ENCODE measurements around the gene CUX1. TPM values are rescaled to one million over a fixed set of nuclear protein-coding genes. Genes with fewer than 3 reads are reported as not detected.

CUX1 gene
- polyA plus RNA-seq, 3 donors: 22.4 to 47.5 (median 40.9) TPM

GRCh38 chr7:102197161-102197560 is 379.7 kb downstream of the CUX1 start:
- no peak overlapping the region for H3K27ac ChIP-seq (ENCODE audit: low read depth, low read length)
- 95 to 96% (median 95%) methylated on average over 17 of the region's 17 CpGs for whole genome bisulfite sequencing, 3 donors

- H3K27ac ChIP-seq (ENCODE audit: low read depth, low read length): no peak overlapping the region
- WGBS, 3 donors: 83 to 94% (median 94%) methylated on average over 12 of the region's 12 CpGs
Measured at GRCh38 chr7:102197599-102197998, 380.2 kb downstream of the CUX1 start.

DNA sequence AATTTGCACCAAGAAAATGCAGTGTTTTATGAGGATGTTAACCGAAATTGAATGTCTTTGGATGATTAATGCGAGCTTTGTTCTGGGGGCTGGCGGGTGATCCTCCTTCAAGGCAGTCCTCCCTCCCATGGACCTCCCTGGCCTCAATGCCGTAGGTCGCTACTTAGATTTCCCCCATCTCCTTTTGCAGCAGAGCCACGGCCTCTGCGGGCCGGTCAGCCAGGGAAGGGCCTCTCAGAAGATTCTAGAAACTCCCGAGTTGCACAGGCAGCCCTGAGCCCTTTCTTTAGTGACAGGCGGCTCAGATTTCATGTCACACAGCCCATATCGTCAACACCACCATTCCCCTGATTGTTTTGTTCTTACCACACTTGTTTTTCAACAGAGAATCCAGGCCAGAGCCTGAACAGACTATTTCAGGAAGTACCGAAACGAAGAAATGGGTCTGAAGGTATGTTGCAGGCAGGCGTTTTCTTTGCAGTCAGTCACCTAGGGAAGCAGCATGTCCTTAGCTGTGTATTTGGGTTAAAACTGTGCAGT is 381.1 kb downstream of the CUX1 start:
- no peak overlapping the region for H3K27ac ChIP-seq (ENCODE audit: low read depth, low read length)
- WGBS, 3 donors: 89 to 90% (median 89%) methylated on average over 14 of the region's 14 CpGs

- WGBS, 3 donors: 93 to 97% (median 94%) methylated on average over 27 of the region's 27 CpGs
Measured at GRCh38 chr7:102201576-102201975, 384.1 kb downstream of the CUX1 start.

GRCh38 chr7:102202556-102202955 is 385.1 kb downstream of the CUX1 start:
- WGBS, 3 donors: 87 to 95% (median 92%) methylated on average over 6 of the region's 6 CpGs
- H3K27ac ChIP-seq (ENCODE audit: low read depth, low read length): no peak overlapping the region

More at GRCh38 chr7:102201576-102201975, 384.1 kb downstream of the CUX1 start:
- no peak overlapping the region for H3K27ac ChIP-seq (ENCODE audit: low read depth, low read length)

- no peak overlapping the region for H3K27ac ChIP-seq (ENCODE audit: low read depth, low read length)
- WGBS, 3 donors: 77 to 90% (median 85%) methylated on average over 12 of the region's 12 CpGs
Measured at GRCh38 chr7:102203218-102203617, 385.8 kb downstream of the CUX1 start.

- no peak overlapping the region for H3K27ac ChIP-seq (ENCODE audit: low read depth, low read length)
- WGBS, 3 donors: 93 to 96% (median 96%) methylated on average over 16 of the region's 16 CpGs
Measured at GRCh38 chr7:102204212-102204611, 386.8 kb downstream of the CUX1 start.

GRCh38 chr7:102205915-102206314 is 388.5 kb downstream of the CUX1 start:
- no peak overlapping the region for H3K27ac ChIP-seq (ENCODE audit: low read depth, low read length)
- 93 to 97% (median 96%) methylated on average over 15 of the region's 15 CpGs for WGBS, 3 donors

DNA sequence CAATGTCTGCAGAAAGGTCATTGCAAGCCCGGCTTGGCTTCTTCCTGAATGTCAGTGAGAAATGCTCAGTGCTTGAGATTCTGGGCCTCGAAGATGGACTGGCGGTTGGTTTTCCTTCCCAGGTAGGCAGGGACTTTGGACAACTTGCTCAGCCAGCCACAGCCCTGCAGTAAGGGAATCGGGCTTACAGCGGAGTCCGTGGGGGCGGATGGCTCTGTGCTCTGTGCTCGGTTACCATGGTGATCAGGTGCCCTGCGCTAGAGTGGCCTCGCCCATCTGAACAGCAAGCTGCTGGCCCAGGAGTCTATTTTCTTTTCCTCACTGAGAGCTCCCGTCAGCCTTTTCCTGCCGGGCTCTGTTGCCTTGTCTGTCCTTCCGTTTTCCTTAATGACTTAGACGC is 391.4 kb downstream of the CUX1 start:
- no peak overlapping the region for H3K27ac ChIP-seq (ENCODE audit: low read depth, low read length)
- WGBS, 3 donors: 83 to 89% (median 85%) methylated on average over 14 of the region's 14 CpGs

DNA sequence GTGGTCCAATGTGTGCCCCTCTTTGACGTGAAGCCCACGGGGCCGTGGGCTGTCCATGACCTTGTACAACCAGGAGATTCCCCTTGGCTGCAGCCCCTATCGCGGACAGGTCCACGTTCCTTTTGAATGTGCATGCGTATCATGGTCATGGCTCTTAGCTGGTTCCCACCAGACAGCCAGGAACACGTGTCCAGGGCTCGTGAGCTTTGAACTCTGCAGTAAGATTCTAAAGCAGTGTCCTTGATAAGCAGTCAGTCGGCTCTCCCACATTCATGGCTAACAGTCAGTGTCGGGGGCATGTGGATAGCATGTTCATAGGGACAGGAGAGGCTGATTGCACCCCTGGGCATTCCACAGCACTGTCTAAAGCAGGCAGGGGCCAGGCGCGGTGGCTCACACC is 393.4 kb downstream of the CUX1 start:
- 82 to 93% (median 89%) methylated on average over 13 of the region's 13 CpGs for WGBS, 3 donors
- H3K27ac ChIP-seq (ENCODE audit: low read depth, low read length): no peak overlapping the region

- 95 to 97% (median 96%) methylated on average over 22 of the region's 22 CpGs for WGBS, 3 donors
- no peak overlapping the region for H3K27ac ChIP-seq (ENCODE audit: low read depth, low read length)
Measured at GRCh38 chr7:102211590-102212550, 394.4 kb downstream of the CUX1 start.

DNA sequence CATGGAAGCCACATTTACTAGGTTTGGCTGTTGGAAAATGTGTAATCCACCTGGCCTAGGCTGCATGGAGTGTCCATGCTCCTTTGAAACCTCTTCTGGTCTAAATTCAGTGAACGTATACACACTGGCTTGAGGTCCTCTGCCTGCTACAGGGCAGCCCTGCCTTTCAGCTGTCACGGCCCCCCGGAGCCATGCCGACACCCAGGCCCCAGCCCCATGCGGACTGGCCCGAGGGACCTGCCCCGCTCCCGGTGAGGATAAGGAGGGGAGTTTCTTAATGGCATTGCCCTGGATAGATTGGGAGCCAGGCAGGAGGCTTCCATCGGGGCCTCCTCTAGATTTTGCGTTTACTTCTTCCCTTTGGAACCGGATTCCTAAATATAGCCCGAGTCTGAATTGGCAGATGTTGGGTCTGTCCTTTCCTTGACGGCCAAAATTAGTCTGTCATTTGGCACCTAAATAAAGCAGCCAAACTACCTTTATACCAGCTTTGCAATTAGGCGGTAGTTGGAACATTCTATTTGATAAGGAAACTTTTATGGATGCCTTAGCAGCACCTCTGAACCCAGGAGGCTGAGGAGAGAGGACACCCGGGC is 397.1 kb downstream of the CUX1 start:
- no peak overlapping the region for H3K27ac ChIP-seq (ENCODE audit: low read depth, low read length)
- 83 to 89% (median 85%) methylated on average over 15 of the region's 15 CpGs for WGBS, 3 donors

DNA sequence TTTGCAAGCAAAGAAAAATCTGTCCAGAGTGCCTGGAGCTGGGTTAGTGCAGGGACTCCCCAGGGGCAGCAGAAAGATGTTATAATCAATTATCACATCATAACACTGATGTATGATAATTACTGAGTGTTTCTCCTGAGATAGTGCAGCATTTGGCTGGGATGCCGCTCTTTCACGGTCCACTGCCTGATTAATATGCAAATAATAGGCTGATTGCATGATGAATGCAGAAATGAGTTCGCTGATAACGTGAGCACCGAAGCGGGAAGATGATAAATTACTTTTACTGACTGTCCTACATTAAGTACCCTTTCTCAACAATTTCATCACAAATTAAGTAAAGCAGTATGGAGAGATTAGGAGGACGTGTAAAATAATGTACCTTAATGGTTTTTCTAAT is 397.8 kb downstream of the CUX1 start:
- no peak overlapping the region for H3K27ac ChIP-seq (ENCODE audit: low read depth, low read length)
- WGBS, 3 donors: 60 to 84% (median 84%) methylated on average over 7 of the region's 7 CpGs

DNA sequence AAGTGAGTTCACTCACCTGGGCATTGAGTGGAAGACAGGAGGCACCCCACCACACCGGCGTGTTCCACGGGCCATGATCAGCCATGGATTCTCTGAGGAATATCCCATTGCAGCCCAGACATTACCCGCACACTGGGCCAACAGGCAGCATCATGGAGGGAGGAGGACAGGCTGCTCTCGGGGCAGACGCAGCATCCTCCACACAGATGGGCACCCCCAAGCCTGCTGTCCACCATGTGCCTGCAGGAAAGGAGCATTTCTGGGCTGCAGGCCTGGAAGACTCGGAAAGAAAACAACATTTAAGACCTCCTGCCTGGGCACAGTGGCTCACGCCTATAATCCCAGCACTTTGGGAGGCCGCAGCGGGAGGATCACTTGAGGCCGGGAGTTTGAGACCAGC is 398.3 kb downstream of the CUX1 start:
- 91 to 95% (median 92%) methylated on average over 11 of the region's 11 CpGs for WGBS, 3 donors

GRCh38 chr7:102216573-102217314 is 399.3 kb downstream of the CUX1 start:
- WGBS, 3 donors: 92 to 93% (median 93%) methylated on average over 7 to 8 of the region's 8 CpGs
- H3K27ac ChIP-seq (ENCODE audit: low read depth, low read length): no peak overlapping the region

More for the DNA sequence above, 398.3 kb downstream of the CUX1 start:
- H3K27ac ChIP-seq (ENCODE audit: low read depth, low read length): no peak overlapping the region

DNA sequence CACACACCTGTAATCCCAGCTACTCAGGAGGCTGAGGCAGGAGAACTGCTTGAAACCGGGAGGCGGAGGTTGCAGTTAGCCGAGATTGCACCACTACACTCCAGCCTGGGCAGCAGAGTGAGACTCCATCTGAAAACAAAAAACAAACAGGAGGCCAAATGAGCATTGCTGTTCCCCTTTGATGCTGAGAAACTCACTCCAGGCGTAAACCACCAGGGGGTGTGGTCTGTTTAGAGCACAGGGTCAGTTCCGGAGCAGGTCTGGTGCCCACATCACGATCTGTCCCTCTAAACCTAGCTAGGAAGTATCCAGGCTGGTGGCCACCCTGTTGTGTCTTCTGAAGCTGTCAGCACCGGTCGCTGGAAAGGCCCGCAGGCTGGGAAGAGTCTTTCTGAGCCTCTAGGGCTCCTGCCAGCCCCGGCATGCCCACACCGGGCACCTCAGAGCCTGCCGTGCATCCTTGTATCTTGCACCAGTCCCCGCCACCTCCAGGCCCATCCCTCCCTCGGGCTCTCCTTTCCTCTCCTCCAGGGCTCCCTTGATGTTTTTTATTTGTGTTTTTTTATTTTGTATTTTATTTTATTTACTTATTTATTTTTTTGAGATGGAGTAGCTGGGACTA is 402.9 kb downstream of the CUX1 start:
- no peak overlapping the region for H3K27ac ChIP-seq (ENCODE audit: low read depth, low read length)
- 93 to 96% (median 95%) methylated on average over 12 to 14 of the region's 14 CpGs for WGBS, 3 donors

- 83 to 88% (median 87%) methylated on average over 20 of the region's 20 CpGs for WGBS, 3 donors
- H3K27ac ChIP-seq (ENCODE audit: low read depth, low read length): no peak overlapping the region
Measured at GRCh38 chr7:102220960-102221800, 403.8 kb downstream of the CUX1 start.
